T-cell (primary cell): ENCODE results near the gene CALML5. TPM values are rescaled to one million over a fixed set of nuclear protein-coding genes. Genes with fewer than 3 reads are reported as not detected.

Source experiments
- ATAC-seq, 4 experiments: fragments of 200-7000 bp in 3 of 4; fragments of 150-1000 bp in 1 of 4; cut with Tn5 transposase; replicated peaks in 1 of 4; 1 replicate in 3 of 4; 2 replicates in 1 of 4; pipeline ENCODE4 v1.10.0; 2021; ENCODE audit warnings: moderate library complexity in 3 of 4, mild to moderate bottlenecking in 2 of 4, moderate number of reproducible peaks in 1 of 4
- CTCF ChIA-PET, 2 donors: fragments of 300-600 bp; sonication (Branson Sonifier 250); formaldehyde crosslinking; loops; one replicate each; lab custom pipeline; 2022; ENCODE audit warnings: antibody characterized with exemption in 2 of 2; lab: Charles Lee
- POLR2A ChIA-PET, 2 donors: fragments of 300-600 bp; sonication (Branson Sonifier 250); formaldehyde crosslinking; loops; one replicate each; lab custom pipeline; 2022; ENCODE audit warnings: antibody characterized with exemption in 2 of 2; lab: Charles Lee
- DNase-seq, 35 experiments: peaks; one replicate each; pipeline versions ENCODE4 v3.0.0 to v3.0.0-alpha.2; 2013 to 2023
- H3K27ac ChIP-seq: one replicate; pipeline ENCODE4 v1.5.1; 2013; ENCODE audit warnings: low read length
- H3K27me3 ChIP-seq, 2 experiments: replicated peaks in 1 of 2; 1 replicate in 1 of 2; 2 replicates in 1 of 2; pipeline versions ENCODE4 v1.6.1 to v1.7.0; 2013; ENCODE audit warnings: low read length in 1 of 2, mixed read lengths in 1 of 2; ENCODE audit not compliant: control insufficient read depth in 2 of 2, insufficient read depth in 2 of 2; ENCODE audit errors: extremely low read depth in 1 of 2
- H3K36me3 ChIP-seq, 2 donors: 1 replicate in 1 of 2; 2 replicates in 1 of 2; pipeline versions ENCODE4 v1.6.1 to v1.7.0; 2013; ENCODE audit warnings: low read length in 1 of 2; ENCODE audit not compliant: control insufficient read depth in 2 of 2, insufficient read depth in 1 of 2; ENCODE audit errors: extremely low read depth in 1 of 2
- H3K4me1 ChIP-seq, 2 experiments: 1 replicate in 1 of 2; 2 replicates in 1 of 2; pipeline versions ENCODE4 v1.6.1 to v1.7.0; 2013; ENCODE audit warnings: low read length in 2 of 2, mixed read lengths in 1 of 2; ENCODE audit not compliant: insufficient read depth in 2 of 2, control insufficient read depth in 1 of 2; ENCODE audit errors: extremely low read depth in 1 of 2
- H3K4me3 ChIP-seq, 2 donors: 1 replicate in 1 of 2; 2 replicates in 1 of 2; pipeline versions ENCODE4 v1.5.1 to v1.7.0; 2013; ENCODE audit warnings: mild to moderate bottlenecking in 2 of 2, low read length in 1 of 2, moderate library complexity in 1 of 2; ENCODE audit not compliant: control insufficient read depth in 1 of 2; ENCODE audit errors: extremely low read depth in 1 of 2
- H3K9me3 ChIP-seq: 2 replicates; pipeline ENCODE4 v1.7.0; 2013
- H3K27ac Mint-ChIP-seq, 2 donors: one replicate each; pipeline ENCODE4 v1.8.0; 2020 to 2021; ENCODE audit warnings: mild to moderate bottlenecking in 2 of 2, mixed read lengths in 2 of 2
- H3K27me3 Mint-ChIP-seq, 2 donors: one replicate each; pipeline ENCODE4 v1.8.0; 2021 to 2022; ENCODE audit warnings: mixed read lengths in 2 of 2
- H3K36me3 Mint-ChIP-seq: one replicate; pipeline ENCODE4 v1.8.0; 2021; ENCODE audit warnings: mixed read lengths
- H3K4me1 Mint-ChIP-seq, 3 donors: one replicate each; pipeline ENCODE4 v1.8.0; 2020 to 2022; ENCODE audit warnings: mixed read lengths in 3 of 3, mild to moderate bottlenecking in 1 of 3
- H3K4me3 Mint-ChIP-seq, 3 donors: one replicate each; pipeline ENCODE4 v1.8.0; 2020 to 2022; ENCODE audit warnings: mild to moderate bottlenecking in 3 of 3, mixed read lengths in 3 of 3, moderate library complexity in 3 of 3
- H3K9me3 Mint-ChIP-seq, 3 donors: one replicate each; pipeline ENCODE4 v1.8.0; 2020 to 2022; ENCODE audit warnings: mixed read lengths in 3 of 3
- WGBS: methylation state at CpG from one replicate; pipeline ENCODE4 v1.1.5; 2013; ENCODE audit warnings: missing lambda C conversion rate; ENCODE audit not compliant: insufficient coverage; 5-methylcytosine and 5-hydroxymethylcytosine counted together
- total RNA-seq, 35 experiments: library from RNA in 6 of 35; stranded (reverse) in 6 of 35; fragments of 120-200 nt in 1 of 35; gene quantifications; one replicate each; pipeline versions ENCODE4 v1.2.1 to v1.2.4 and lab custom pipeline; 2013 to 2026

The CALML5 gene
- total RNA-seq, 5 donors from 2014 or later (not counting 1 experiment from before 2014, with no cell fraction given) = not detected

- Histone ChIP-seq H3K9me3 (no peaks in the 10 kb centered on the region), H3K36me3 (no peaks in the 10 kb centered on the region), H3K4me1 (no peaks in the 10 kb centered on the region), H3K27me3 (peaks cover 0 to 31% of the 10 kb centered on the region in 2 experiments), H3K27ac (no peak overlapping the region), H3K4me3 (no peak overlapping the region)
- Mint-ChIP-seq H3K27ac (no peak overlapping the region), H3K36me3 (no peaks in the 10 kb centered on the region), H3K9me3 (no peaks in the 10 kb centered on the region), H3K4me1 (no peaks in the 10 kb centered on the region), H3K27me3 (peaks cover 4 to 6% of the 10 kb centered on the region in 2 donors), H3K4me3 (no peak overlapping the region)
- CTCF ChIA-PET = no interaction called here
- 87% methylated on average over 10 of the region's 12 CpGs for WGBS
- POLR2A ChIA-PET = no interaction called here
- no peak for DNase-seq
- ATAC-seq = no peak
Measured at GRCh38 chr10:5481121-5481520, 18.2 kb downstream of the CALML5 start.

GRCh38 chr10:5480162-5480941, 19.0 kb downstream of the CALML5 start:
- peaks cover 4% of the 10 kb centered on the region in 2 donors for H3K27me3 Mint-ChIP-seq
- H3K27ac Mint-ChIP-seq = no peak overlapping the region
- no peaks in the 10 kb centered on the region for H3K4me1 ChIP-seq
- H3K27ac ChIP-seq = no peak overlapping the region
- H3K4me3 ChIP-seq = no peak overlapping the region
- no peak overlapping the region for H3K4me3 Mint-ChIP-seq
- no peaks in the 10 kb centered on the region for H3K4me1 Mint-ChIP-seq
- WGBS = 85% methylated on average over 18 of the region's 21 CpGs
- DNase-seq = no peak
- no peaks in the 10 kb centered on the region for H3K36me3 Mint-ChIP-seq
- ChIA-PET CTCF (no interaction called here), POLR2A (no interaction called here)
- H3K9me3 Mint-ChIP-seq = no peaks in the 10 kb centered on the region
- no peaks in the 10 kb centered on the region for H3K36me3 ChIP-seq
- peaks cover 0 to 23% of the 10 kb centered on the region in 2 experiments for H3K27me3 ChIP-seq
- no peaks in the 10 kb centered on the region for H3K9me3 ChIP-seq
- no peak for ATAC-seq

- Histone ChIP-seq H3K9me3 (no peaks in the 10 kb centered on the region), H3K27ac (no peak overlapping the region), H3K4me1 (no peaks in the 10 kb centered on the region), H3K4me3 (no peak overlapping the region), H3K36me3 (no peaks in the 10 kb centered on the region), H3K27me3 (peaks cover 0 to 19% of the 10 kb centered on the region in 2 experiments)
- Mint-ChIP-seq H3K4me1 (no peaks in the 10 kb centered on the region), H3K27ac (no peak overlapping the region), H3K36me3 (no peaks in the 10 kb centered on the region), H3K4me3 (no peak overlapping the region), H3K27me3 (peaks cover 4% of the 10 kb centered on the region in 2 donors), H3K9me3 (no peaks in the 10 kb centered on the region)
- POLR2A ChIA-PET = interaction anchor here in 1 of 2 donors (0.6 kb wide), 1 partner anchor 1173 kb away, joined by 3 read pairs; no protein-coding TSS in a partner anchor
- ATAC-seq = no peak
- DNase-seq = no peak
- WGBS = 63% methylated on average over 10 of the region's 14 CpGs
- CTCF ChIA-PET = no interaction called here
Measured at GRCh38 chr10:5479481-5480161, 19.7 kb downstream of the CALML5 start.

DNA sequence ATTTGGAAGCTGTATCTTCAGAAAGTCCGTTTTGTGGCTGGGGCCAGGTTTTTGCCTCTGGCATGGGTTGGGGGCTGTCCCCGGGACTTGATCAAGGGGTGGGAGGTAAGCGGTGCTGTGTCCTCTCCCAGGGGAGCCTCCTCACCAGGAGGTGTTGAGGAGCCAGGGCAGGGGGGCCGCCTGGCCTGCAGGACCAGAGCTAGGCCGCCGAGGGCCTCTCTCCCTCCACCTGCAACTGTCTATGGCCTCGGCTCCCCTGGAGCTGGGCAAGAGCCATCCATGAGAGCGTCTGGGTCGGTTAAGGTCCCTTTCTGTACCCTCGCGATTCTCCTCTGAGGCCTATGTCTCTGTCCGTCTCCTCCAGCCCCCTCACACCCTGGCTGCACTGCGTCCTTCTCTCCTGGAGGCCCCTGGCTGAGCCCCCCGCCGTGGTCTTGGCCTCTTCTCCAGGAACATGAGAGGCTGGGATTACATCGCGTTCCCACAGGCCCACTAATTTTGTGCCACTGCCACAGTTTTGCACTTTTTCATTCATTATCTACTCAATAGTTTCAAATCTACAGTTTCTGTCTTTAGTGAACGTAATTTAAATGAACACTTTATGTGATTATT, 20.6 kb downstream of the CALML5 start:
- Mint-ChIP-seq H3K27ac (no peak overlapping the region), H3K9me3 (no peaks in the 10 kb centered on the region)
- H3K27ac ChIP-seq = no peak overlapping the region

DNA sequence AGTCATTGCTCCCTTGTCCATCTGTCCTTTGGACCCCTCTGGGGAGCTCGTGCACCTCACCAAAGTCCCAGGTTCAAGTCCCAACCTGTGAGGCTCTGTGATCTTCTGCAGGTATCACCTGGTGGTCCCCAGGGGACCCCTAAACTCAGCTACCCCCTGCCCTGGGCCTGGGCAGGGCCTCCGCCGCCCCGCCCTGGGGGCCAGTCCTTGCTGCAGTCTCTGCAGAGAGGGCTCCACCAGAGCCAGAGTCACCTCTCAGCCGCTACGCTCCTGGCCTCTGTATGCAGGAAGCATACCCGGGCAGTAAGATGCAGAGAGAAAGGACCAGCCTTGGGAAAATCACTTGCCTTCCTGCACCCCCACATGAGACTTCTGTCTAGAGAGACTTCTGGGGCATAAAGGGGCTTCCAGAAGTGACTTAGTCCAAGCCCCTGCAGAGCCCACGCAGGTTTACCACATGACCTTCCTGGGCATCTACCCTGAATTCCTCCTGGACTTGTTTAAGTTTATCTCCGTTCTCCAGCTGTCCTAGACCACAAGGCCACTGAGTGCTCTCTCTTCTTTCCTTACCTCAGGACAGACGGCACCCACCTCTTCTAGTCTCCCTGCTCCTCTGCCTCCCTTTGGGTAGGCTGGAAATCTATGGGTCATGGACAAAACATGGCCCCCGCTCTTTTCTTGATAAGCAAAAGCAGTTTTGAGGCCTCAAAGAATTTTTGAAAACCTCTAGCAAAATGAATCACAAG, 21.2 kb downstream of the CALML5 start:
- H3K27ac Mint-ChIP-seq = no peak overlapping the region

More for the DNA sequence above, 20.6 kb downstream of the CALML5 start:
- ATAC-seq (no peak), DNase-seq (no peak)
- 85% methylated on average over 14 of the region's 18 CpGs for WGBS
- Mint-ChIP-seq H3K4me3 (no peak overlapping the region), H3K36me3 (no peaks in the 10 kb centered on the region), H3K27me3 (peaks cover 4% of the 10 kb centered on the region in 2 donors), H3K4me1 (no peaks in the 10 kb centered on the region)
- H3K4me1 ChIP-seq = no peaks in the 10 kb centered on the region
- POLR2A ChIA-PET = no interaction called here
- peaks cover 0 to 19% of the 10 kb centered on the region in 2 experiments for H3K27me3 ChIP-seq
- CTCF ChIA-PET = no interaction called here
- H3K36me3 ChIP-seq = no peaks in the 10 kb centered on the region
- H3K9me3 ChIP-seq = no peaks in the 10 kb centered on the region
- no peak overlapping the region for H3K4me3 ChIP-seq

More for the DNA sequence above, 21.2 kb downstream of the CALML5 start:
- ChIA-PET CTCF (no interaction called here), POLR2A (interaction anchor here in 1 of 2 donors (1.0 kb wide), 1 partner anchor 12 kb away, joined by 3 read pairs; no protein-coding TSS in a partner anchor)
- Histone ChIP-seq H3K27me3 (peaks cover 0 to 16% of the 10 kb centered on the region in 2 experiments), H3K27ac (no peak overlapping the region), H3K9me3 (no peaks in the 10 kb centered on the region), H3K4me1 (no peaks in the 10 kb centered on the region), H3K36me3 (no peaks in the 10 kb centered on the region), H3K4me3 (no peak overlapping the region)
- ATAC-seq (no peak), DNase-seq (no peak)
- Mint-ChIP-seq H3K4me1 (no peaks in the 10 kb centered on the region), H3K36me3 (no peaks in the 10 kb centered on the region), H3K9me3 (no peaks in the 10 kb centered on the region), H3K4me3 (no peak overlapping the region), H3K27me3 (peaks cover 4% of the 10 kb centered on the region in 2 donors)
- WGBS = 85% methylated on average over 9 of the region's 11 CpGs
